Fibroblast of gingiva (primary cell): Measurements from ENCODE around the gene ZMAT3.
A peak's percentile ranks its signal among the peaks of the same experiment; 100 is the strongest.

ENCODE experiments used
- DNase-seq: peaks from one replicate; pipeline ENCODE4 v3.0.0-alpha.2; 2011; ENCODE audit warnings: low read depth

ZMAT3 gene

DNA sequence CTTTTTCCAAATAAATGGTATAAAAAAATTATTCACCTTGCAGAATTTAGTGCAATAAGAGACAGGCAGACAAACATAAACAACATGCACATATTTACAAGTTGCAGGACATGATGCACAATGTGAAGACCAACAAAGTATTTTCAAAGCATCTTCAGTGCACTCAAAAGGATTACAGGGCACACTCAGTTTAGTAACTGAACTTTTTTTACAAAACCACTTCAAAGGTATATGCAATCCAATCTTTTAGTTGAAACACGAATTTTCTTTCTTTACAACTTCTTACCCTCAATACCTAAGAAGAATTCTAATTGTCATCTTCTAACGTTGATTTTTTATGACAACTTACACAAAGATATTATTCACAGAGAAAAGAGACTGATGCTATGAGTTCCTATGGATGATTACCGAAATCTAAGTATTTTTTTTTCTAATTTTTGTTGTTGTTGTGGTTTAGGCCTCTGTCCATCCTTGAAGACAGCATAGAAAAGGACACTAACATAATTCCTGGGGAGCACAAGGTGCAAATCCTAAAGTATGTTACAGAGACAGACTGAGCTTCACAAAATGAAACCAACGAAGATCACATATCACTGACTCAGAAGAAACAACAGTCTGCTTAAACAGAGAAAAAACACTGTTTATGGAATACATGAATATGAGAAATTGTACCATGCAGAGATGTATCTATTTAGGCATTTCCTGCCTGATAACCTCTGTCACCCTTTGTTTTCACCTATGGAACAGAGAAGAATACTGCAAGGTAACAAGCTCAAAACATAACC, 50.3 kb downstream of the ZMAT3 start:
- DNase-seq = no peak

DNA sequence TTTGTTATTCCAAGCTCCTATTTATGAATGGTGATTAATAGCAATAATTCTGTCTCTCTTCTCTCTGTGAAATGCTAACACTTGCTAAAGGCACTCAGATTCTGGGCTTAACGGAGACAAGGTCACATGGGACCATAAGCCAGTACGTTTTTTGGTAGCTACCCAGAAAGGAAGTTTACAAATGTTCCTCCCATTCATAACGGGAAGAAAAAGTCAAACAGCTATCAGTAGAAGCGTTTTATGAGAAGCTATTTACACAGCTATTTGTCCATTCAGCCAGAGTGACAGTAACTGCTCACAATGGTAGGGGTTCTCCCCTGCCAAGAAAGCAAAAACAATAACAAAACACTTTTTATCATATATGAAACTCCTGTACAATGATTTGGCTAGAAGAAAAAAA, 51.5 kb downstream of the ZMAT3 start:
- DNase-seq = no peak

DNA sequence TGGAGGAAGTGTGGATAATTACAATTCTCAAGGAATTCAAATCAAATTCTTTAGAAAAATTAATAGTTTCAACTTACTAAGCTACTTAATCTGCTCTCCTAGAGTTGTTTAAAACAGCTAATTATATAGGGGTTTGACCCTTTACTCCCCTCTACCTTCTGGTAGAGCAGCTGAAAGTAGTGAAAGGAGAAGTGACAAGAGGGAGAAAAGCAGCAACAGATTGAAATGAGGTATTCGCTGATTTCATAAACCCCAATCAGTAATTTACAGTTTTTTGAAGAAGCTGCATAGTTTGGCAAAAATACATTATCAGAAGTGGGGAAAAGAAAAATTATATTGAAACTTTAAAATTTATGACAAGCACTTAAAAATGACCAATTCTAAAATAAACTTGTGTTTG, 52.8 kb downstream of the ZMAT3 start:
- no peak for DNase-seq

DNA sequence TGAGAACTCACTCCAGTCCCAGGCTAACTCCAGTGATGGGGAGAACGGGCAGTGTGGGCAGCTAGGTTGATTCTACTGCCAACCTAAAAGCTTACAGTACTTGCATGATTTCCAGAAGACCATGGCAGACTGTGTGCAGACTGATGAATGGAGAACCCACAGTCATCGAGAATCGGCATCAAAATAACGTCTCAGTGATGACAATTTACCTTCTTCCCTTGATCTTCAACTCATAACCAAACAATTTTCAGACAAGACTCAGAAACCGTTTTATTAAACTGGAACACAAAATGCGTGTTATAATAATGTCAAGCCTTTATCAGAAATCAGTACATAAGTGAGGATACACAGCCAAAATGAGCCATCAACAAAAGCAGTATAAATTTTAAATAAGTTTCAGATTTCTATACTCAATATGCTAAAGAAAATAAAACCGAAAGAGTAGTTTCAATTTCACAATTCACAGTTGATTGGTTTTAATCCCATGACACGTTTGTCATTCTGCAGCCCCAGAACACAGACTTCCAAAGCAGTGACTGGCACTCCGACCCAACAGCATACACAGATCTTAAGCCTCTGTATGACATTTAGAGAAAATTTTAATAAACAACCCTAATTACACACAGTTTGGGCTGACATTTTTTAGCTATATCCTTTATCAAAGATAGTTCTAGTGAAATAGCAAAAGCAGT, 54.5 kb downstream of the ZMAT3 start:
- DNase-seq = no peak

DNA sequence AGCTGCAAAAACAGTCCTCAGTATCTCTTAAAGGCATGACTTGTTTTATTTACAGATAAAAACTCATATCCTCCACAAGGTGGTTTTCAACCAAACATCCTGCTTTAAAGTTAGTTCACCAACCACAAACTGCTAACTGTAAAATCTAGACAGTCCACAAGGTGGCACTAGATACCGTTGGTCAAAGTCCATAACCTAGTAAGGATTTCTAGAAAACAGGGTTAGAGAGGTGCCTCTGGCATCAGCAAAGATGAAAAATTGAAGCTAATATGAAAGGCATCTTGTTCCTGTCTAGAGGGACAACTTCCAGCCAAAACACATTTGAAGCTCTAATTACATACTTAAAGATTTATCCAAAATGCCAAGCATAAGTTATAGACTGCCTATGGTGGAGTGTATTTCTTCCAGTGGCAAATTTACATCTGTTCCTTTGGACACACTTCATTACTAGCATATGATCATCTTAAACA, 56.0 kb downstream of the ZMAT3 start:
- DNase-seq = peak; percentile 67

DNA sequence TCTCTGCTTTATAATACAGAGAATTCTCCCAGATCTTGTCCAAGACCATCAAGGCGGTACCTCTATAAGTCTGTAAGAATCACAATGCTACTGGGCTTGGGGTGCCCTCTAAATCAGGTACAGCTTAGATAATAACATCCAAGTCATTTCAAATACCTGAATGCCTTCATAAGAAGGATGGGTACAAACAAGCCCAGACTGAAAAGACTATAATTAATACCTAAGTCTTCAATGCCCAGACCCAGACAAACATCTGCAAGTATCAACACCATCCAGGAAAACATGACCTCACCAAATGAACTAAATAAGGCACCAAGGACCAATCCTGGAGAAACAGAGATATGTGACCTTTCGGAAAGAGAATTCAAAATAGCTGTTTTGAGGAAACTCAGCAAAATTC, 65.9 kb downstream of the ZMAT3 start:
- DNase-seq = no peak

DNA sequence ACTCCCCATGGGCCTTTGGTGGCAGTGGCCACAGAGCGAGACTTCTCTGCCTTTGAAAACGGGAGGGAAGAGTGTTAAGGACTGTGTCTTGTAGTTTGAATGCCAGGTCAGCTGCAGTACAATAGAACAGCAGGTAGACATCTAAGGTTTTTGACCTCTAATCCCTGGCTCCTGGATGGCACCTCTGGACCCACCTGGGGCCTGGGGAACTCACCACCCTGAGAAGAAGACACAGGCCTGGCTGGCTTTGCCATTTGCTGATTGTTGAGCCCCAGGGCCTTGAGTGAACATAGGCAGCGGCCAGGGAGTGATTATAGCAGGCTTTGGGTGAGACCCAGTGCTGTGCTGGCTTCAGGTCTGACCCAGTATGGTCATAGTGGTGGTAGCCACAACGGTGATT, 66.4 kb downstream of the ZMAT3 start:
- DNase-seq = no peak

DNA sequence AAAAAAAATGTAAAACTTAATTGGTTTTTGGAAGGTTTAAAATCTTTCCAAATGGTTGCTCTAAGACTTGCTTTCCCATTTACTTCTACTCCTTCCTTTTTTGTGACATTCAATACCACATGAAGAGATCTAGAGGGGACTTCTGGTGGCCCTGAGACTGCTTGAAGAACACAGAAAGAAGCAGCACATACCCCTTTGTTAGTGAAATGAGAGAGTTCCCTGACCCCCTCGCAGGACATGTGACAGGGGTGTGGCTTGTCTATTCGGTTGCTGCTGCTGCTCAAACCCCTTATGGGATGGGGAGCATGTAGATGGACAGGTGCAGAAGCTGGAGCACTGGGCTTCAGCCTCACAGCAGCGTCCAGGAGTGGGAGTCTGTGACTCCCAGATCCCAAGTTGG, 71.0 kb downstream of the ZMAT3 start:
- no peak for DNase-seq

DNA sequence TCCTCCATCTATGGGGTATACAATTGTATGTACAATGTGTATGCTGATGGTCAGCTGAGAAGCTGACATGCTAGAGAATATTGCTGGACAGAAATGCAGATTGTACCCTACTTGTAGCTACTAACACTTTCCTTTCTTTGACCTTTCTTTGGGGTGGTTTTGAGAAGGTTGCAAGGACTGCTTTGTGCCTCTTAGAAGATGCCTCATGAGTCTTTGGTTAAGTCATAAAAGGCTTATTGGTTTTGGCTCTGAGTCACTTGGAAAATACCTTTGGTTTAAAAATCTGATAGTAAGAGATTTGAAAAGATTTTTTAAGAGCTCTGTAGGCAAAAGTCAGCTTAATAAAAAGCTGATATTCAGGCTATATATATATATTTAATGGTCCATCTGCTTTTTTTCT, 71.5 kb downstream of the ZMAT3 start:
- DNase-seq = no peak

DNA sequence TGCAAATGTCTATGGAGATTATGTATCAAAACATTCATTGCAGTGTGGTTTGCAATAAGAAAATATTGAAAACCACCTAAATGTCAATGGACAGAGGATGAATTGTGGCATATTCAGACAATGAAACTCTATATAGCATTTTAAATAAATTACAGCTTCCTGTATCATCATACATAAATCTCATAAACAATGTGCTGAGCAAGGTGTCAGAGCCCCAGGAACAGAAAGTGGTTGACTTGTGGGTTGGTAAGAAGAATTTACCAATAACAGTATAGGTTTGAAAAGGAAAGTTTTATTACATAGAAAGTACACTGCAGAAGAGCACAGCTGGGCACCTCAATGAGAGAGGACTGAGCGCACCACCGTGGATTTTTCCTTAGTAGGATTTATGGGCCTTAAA, 75.2 kb downstream of the ZMAT3 start:
- DNase-seq = no peak

DNA sequence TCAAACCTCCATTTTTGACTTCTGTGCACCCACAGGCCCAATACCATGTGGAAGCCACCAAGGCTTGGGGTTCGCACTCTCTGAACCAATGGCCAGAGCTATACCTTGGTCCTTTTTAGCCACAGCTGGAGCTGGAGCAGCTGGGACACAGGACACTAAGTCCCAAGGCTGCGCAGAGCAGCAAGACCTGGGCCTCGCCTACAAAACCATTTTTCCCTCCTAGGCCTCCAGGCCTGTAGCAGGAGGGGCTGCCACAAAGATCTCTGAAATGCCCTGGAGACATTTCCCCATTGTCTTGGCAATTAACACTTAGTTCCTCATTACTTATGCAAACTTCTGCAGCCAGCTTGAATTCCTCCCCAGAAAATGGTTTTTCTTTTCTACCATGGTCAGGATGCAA, 81.3 kb downstream of the ZMAT3 start:
- DNase-seq = no peak

DNA sequence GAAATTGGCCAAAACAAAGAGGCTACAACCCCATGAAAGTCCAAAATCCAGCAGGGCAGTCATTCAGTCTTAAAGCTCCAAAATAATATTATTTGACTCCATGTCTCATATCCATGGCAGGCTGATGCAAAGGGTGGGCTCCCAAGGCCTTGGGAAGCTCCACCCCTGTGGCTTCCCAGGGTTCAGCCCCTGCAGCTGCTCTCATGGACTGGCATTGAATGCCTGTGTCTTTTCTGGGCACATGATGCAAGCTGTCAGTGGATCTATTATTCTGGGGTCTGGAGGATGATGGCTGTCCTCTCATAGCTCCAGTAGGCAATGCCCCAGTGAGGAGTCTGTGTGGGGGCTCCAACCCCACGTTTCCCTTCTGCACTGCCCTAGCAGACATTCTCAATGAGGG, 81.8 kb downstream of the ZMAT3 start:
- no peak for DNase-seq

DNA sequence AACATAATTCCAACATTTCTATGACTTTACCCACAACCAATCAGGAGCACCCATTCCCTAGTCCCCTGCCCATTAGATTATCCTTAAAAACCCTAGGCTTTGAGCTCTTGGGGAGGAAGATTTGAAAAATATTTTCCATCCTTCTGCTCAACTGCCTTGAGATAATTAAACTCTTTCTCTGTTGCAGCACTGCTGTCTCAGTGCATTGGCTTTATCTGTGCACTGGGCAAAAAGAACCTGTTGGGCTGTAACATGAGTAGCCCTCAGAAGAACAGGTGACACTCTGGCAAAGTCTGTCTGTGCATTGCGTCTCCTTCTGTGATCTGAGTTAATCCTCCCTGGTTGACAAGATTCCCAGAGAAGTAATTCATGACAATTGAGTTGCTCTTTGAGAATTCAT, 83.9 kb downstream of the ZMAT3 start:
- DNase-seq = no peak

DNA sequence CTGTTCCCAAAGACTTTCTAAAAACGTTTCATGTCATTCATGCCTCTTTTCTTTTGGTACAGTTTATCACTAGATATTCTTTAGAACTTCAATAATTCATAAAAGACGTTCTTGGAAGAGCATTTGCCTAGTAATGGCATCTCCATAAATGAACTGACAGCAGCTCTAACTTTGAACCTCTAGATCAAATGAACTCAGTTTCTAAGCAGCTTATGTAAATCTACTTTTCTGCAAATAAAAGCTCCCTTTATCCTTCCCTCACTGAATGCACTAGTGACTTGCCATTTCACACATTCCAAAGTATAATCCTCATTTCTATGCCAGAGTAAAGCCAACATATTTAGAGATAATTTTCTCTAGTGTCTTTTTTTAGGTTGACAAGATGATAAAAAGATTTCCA, 85.2 kb downstream of the ZMAT3 start:
- DNase-seq = no peak

DNA sequence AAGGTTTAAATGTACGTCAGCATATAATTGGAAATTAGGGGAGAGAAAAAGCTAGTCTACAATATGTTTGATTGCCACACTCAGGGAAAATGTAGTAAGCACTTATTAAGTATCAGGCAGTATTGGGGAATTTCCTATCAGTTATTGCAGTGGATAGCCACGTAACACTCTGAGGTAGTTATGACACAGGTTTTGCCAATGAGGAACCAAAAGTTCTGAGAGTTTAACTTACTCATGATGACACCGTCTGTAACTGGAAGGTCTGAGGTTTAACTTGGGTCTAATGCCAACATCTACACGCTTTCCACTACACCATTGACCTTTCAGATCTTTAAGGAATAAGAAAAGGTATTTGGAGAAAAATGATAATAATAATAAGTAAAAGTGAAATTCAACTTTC, 89.5 kb downstream of the ZMAT3 start:
- no peak for DNase-seq

DNA sequence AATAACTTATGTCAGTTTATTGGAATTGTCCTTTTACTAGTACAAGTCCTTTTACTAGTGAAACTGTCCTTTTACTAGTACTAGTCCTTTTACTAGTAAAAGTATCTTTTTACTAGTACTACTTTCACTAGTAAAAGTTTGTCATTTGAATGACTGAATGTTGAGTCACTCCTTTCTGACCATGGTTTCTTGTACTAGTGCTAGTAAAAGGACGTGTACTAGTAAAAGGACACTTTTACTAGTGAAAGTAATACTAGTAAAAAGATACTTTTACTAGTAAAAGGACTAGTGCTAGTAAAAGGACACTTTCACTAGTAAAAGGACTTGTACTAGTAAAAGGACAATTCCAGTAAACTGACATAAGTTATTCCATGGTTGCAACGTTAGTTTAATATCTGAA, 96.3 kb downstream of the ZMAT3 start:
- no peak for DNase-seq

DNA sequence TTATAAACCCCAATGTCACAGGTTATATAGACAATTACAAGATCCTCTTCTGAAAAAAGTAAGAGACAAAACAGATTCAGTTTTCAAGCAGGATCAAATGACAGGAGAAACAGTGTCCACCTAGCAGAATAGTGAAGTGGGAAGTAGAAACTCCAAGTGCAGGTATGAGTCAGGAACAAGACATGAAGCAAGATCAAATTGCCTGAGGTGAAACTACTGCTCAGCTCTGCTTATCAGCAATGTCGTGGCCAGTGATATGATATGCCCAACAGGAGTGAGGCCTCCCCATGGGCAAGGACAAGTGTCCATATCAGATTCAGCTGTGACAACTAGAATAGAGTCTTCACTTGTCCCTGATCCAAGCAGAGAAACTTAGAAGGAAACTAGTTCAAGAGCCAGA, 100.0 kb downstream of the ZMAT3 start:
- no peak for DNase-seq

DNA sequence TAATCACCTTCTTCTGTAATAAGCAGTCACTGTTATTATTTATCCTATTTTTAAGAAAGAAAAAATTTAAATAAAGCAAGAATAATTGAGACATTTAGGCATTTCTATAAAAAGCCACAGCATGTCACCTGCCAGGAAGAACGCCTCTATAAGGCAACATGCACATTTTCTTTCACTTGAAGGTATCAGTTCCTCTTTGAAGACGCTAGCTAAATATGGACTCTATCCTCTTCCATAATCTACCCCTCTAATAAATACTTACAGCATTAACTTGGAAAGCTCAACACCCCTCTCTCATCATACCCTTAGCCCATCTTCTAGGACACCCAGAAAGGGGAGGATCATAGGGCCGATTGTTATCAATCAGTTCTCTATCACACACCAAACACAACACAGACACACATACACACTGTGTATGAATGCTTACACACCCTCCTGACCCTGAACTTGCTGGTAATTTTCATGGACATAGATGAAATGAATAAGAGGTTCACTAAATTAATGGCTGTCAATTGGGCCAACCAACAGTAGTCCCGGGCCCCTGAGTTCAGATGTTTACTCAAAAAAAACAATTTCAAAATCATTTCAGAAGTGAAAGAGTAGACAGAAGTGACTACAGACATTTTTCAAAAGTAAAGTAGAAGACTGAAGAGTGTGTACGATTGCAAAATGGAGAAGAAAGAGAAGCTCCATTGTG, 102.5 kb downstream of the ZMAT3 start:
- DNase-seq = no peak
